Keratinocyte (primary cell): ENCODE results near the gene CENPT.

ENCODE experiments used
- EZH2 ChIP-seq: IDR thresholded peaks from one replicate; pipeline ENCODE4 v1.6.1; 2012; ENCODE audit warnings: inconsistent platforms, mild to moderate bottlenecking, low read length, moderate library complexity
- TF ChIP-seq, protein P1 (sequence below), 3 experiments: IDR thresholded peaks in 1 of 3; conservative IDR thresholded peaks in 1 of 3; optimal IDR thresholded peaks in 1 of 3; 2 replicates in 2 of 3; 3 replicates in 1 of 3; pipeline versions ENCODE3 to v1.5.1; 2011; ENCODE audit warnings: low read length in 3 of 3, mild to moderate bottlenecking in 3 of 3, moderate library complexity in 2 of 3, control low read depth in 1 of 3, inconsistent platforms in 1 of 3; ENCODE audit not compliant: insufficient read depth in 2 of 3; ENCODE audit errors: extremely low read depth in 1 of 3

- TF ChIP-seq, protein P1, sequence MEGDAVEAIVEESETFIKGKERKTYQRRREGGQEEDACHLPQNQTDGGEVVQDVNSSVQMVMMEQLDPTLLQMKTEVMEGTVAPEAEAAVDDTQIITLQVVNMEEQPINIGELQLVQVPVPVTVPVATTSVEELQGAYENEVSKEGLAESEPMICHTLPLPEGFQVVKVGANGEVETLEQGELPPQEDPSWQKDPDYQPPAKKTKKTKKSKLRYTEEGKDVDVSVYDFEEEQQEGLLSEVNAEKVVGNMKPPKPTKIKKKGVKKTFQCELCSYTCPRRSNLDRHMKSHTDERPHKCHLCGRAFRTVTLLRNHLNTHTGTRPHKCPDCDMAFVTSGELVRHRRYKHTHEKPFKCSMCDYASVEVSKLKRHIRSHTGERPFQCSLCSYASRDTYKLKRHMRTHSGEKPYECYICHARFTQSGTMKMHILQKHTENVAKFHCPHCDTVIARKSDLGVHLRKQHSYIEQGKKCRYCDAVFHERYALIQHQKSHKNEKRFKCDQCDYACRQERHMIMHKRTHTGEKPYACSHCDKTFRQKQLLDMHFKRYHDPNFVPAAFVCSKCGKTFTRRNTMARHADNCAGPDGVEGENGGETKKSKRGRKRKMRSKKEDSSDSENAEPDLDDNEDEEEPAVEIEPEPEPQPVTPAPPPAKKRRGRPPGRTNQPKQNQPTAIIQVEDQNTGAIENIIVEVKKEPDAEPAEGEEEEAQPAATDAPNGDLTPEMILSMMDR (optimal IDR thresholded peaks at IDR 0.05 in 1 of 3, IDR thresholded peaks at IDR 0.05 in 1 of 3, conservative IDR thresholded peaks at IDR 0.05 in 1 of 3; ENCODE audit: extremely low read depth in 1 of 3, insufficient read depth in 2 of 3, low read length in 3 of 3): no peak
- no peak for TF ChIP-seq EZH2
Observed at GRCh38 chr16:67874372-67874771, 26.9 kb upstream of the CENPT start.
